Sigmoid colon (tissue), 4 donors: ENCODE data around the gene PTGDR2.

Experiments used
- POLR2AphosphoS5 ChIP-seq, 4 donors: sonication (generic); formaldehyde crosslinking; IDR thresholded peaks; one replicate each; pipeline ENCODE4 v1.6.1; 2017; ENCODE audit warnings: antibody characterized with exemption in 4 of 4
- TF ChIP-seq, protein P1 (sequence below), 4 experiments: fragments of 450-650 bp in 3 of 4; fragments of 200-600 bp in 1 of 4; IDR thresholded peaks; one replicate each; pipeline ENCODE4 v1.5.1; 2016 to 2019; ENCODE audit warnings: antibody characterized with exemption in 4 of 4, mild to moderate bottlenecking in 3 of 4, moderate library complexity in 2 of 4

DNA sequence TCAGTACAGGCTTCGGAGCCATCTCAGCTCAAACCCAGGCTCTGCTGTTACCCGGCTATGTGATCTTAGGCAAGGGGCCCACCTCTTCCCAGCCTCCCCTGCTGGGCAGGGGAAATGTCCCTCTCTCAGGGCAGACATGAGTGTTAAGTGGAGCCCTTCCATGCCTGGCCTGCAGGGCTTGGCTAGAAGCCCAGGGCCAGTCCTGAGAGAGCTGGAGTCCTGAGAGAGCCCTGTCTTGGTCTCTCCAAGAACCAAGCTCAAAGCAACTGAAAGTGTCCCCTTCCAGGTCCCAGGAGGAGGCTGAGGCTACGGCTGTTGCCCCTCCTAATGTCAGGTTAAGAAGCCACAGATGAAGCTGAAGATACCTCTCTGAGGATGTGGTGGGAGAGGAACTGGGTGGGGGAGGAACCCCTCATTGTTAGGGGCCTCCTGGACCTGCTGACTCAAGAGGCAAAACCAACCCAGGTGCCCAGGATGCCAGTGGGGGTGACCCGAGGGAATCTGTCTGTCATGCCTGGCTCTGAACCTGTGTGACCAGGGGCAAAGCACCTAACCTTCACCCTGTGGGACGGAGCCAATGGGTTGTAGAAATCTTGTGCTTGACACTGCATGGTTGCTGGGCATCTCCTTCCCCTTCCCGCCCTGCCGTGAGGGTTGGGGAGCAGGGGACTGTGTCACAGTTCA, 15.8 kb upstream of the PTGDR2 start:
- TF ChIP-seq, protein P1, sequence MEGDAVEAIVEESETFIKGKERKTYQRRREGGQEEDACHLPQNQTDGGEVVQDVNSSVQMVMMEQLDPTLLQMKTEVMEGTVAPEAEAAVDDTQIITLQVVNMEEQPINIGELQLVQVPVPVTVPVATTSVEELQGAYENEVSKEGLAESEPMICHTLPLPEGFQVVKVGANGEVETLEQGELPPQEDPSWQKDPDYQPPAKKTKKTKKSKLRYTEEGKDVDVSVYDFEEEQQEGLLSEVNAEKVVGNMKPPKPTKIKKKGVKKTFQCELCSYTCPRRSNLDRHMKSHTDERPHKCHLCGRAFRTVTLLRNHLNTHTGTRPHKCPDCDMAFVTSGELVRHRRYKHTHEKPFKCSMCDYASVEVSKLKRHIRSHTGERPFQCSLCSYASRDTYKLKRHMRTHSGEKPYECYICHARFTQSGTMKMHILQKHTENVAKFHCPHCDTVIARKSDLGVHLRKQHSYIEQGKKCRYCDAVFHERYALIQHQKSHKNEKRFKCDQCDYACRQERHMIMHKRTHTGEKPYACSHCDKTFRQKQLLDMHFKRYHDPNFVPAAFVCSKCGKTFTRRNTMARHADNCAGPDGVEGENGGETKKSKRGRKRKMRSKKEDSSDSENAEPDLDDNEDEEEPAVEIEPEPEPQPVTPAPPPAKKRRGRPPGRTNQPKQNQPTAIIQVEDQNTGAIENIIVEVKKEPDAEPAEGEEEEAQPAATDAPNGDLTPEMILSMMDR (IDR thresholded peaks at IDR 0.05) = no peak
- TF ChIP-seq POLR2AphosphoS5 (IDR thresholded peaks at IDR 0.05) = no peak
